Smooth muscle cell (in vitro differentiated cells): ENCODE data around the gene EFCAB8. TPM values are rescaled to one million over a fixed set of nuclear protein-coding genes. Genes with fewer than 3 reads are reported as not detected.

Source experiments
- DNase-seq: peaks from one replicate; lab custom pipeline; 2025; ENCODE audit not compliant: unreplicated experiment; lab: John Stamatoyannopoulos, UW
- H2AFZ ChIP-seq: fragments of 200-600 bp; sonication (generic); 2 replicates; pipeline ENCODE4 v1.6.0; 2016; ENCODE audit warnings: antibody characterized with exemption, low read depth, mild to moderate bottlenecking
- H3F3A ChIP-seq: fragments of 200-600 bp; sonication (generic); 2 replicates; pipeline ENCODE4 v1.6.0; 2017; ENCODE audit warnings: antibody characterized with exemption, low read depth
- H3K27ac ChIP-seq: fragments of 200-600 bp; sonication (generic); 2 replicates; pipeline ENCODE4 v1.5.1; 2016; ENCODE audit warnings: low read depth, mild to moderate bottlenecking
- H3K27me3 ChIP-seq: fragments of 200-600 bp; sonication (generic); 2 replicates; pipeline ENCODE4 v1.6.1; 2016; ENCODE audit warnings: low read depth, mild to moderate bottlenecking
- H3K36me3 ChIP-seq: fragments of 200-600 bp; sonication (generic); 2 replicates; pipeline ENCODE4 v1.5.1; 2016; ENCODE audit warnings: low read depth
- H3K4me1 ChIP-seq: fragments of 200-600 bp; sonication (generic); 2 replicates; pipeline ENCODE4 v1.5.1; 2016; ENCODE audit warnings: low read depth
- H3K4me2 ChIP-seq: fragments of 200-600 bp; sonication (generic); 2 replicates; pipeline ENCODE4 v1.6.0; 2016; ENCODE audit warnings: mild to moderate bottlenecking
- H3K4me3 ChIP-seq: fragments of 200-600 bp; sonication (generic); 2 replicates; pipeline ENCODE4 v1.5.1; 2016; ENCODE audit warnings: mild to moderate bottlenecking
- H3K79me2 ChIP-seq: fragments of 200-600 bp; sonication (generic); 2 replicates; pipeline ENCODE4 v1.6.0; 2016; ENCODE audit warnings: low read depth, mild to moderate bottlenecking
- H3K9ac ChIP-seq: fragments of 200-600 bp; sonication (generic); 2 replicates; pipeline ENCODE4 v1.6.0; 2016; ENCODE audit warnings: low read depth
- H3K9me3 ChIP-seq: fragments of 200-600 bp; sonication (generic); replicated peaks from 2 replicates; pipeline ENCODE4 v1.5.1; 2016; ENCODE audit warnings: low read depth
- H4K20me1 ChIP-seq: fragments of 200-600 bp; sonication (generic); 2 replicates; pipeline ENCODE4 v1.6.0; 2016; ENCODE audit warnings: low read depth
- WGBS: methylation state at CpG from one replicate; pipeline ENCODE4 v1.1.7; 2016; ENCODE audit warnings: low lambda C conversion rate; 5-methylcytosine and 5-hydroxymethylcytosine counted together
- polyA plus RNA-seq: library from polyadenylated mRNA; unstranded; fragments of >200 nt; fragmentation: Nextera tagmentation; extraction: Ambion mirVana; gene quantifications from 2 replicates; pipeline ENCODE4 v1.2.1, GENCODE V29; 2016
- total RNA-seq: library from RNA; depleted of rRNA; stranded (reverse); fragments of >200 nt; gene quantifications from 2 replicates; pipeline ENCODE4 v1.2.3, GENCODE V29; 2014
- TF ChIP-seq, protein P1 (sequence below): fragments of 200-600 bp; sonication (generic); IDR thresholded peaks from 2 replicates; pipeline ENCODE4 v1.5.1; 2017; ENCODE audit warnings: borderline replicate concordance, mild to moderate bottlenecking, antibody characterized with exemption; ENCODE audit not compliant: insufficient read depth, poor library complexity, severe bottlenecking

Gene EFCAB8
- total and polyA plus RNA-seq, 2 experiments from 2014 or later = 0.25 to 1.7 TPM

DNA sequence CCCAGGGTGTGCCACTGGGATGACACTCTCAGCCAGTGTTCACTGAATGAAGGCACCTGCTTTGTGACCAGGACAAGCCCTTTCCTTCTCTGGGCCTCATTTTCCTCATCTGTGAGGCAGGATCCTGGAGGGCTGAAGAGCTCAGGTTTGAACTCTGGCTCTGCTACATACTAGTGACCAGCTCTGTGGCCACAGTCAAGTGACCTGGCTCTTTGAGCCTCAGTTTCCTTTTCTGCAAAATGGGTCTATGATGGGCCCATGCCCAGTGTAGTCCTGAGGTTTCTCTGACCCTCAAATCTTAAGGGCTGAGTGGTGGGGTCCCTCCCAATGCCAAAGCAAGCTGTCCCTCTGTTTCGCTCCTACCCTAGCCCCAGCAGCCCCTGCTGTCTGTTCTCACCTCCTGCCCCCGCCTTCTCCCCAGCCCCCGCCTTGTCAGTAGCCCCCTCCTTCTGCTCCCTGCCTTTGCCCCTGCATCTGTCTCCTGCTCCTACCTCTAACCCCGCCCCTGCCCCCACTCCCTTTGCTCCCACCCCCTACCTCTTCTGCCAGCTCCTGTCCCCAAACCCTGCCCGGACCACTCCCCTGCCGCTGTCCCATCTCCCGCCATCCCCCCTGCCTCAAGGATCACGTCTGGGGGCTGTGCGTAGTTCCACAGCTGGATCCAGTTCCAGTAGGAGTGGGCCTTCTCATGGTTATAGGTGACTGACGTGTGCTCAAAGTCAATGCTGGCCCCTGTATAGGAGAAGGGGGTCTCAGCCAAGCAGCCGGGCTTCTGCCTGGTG lies 128.5 kb downstream of the EFCAB8 start:
- H3K4me1 ChIP-seq = no peaks in the 10 kb centered on the region
- H3K9me3 ChIP-seq = no peaks in the 10 kb centered on the region
- H3F3A ChIP-seq = no peaks in the 10 kb centered on the region
- TF ChIP-seq, protein P1, sequence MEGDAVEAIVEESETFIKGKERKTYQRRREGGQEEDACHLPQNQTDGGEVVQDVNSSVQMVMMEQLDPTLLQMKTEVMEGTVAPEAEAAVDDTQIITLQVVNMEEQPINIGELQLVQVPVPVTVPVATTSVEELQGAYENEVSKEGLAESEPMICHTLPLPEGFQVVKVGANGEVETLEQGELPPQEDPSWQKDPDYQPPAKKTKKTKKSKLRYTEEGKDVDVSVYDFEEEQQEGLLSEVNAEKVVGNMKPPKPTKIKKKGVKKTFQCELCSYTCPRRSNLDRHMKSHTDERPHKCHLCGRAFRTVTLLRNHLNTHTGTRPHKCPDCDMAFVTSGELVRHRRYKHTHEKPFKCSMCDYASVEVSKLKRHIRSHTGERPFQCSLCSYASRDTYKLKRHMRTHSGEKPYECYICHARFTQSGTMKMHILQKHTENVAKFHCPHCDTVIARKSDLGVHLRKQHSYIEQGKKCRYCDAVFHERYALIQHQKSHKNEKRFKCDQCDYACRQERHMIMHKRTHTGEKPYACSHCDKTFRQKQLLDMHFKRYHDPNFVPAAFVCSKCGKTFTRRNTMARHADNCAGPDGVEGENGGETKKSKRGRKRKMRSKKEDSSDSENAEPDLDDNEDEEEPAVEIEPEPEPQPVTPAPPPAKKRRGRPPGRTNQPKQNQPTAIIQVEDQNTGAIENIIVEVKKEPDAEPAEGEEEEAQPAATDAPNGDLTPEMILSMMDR = no peak
- H3K4me3 ChIP-seq = no peak overlapping the region
- no peaks in the 10 kb centered on the region for H3K27me3 ChIP-seq
- 92% methylated on average over 10 of the region's 11 CpGs for WGBS
- no peaks in the 10 kb centered on the region for H3K79me2 ChIP-seq
- no peak overlapping the region for H3K27ac ChIP-seq
- no peak overlapping the region for H3K9ac ChIP-seq
- H4K20me1 ChIP-seq = no peaks in the 10 kb centered on the region
- no peak for DNase-seq
- H3K36me3 ChIP-seq = no peaks in the 10 kb centered on the region
- H3K4me2 ChIP-seq = no peak overlapping the region
- no peak overlapping the region for H2AFZ ChIP-seq

DNA sequence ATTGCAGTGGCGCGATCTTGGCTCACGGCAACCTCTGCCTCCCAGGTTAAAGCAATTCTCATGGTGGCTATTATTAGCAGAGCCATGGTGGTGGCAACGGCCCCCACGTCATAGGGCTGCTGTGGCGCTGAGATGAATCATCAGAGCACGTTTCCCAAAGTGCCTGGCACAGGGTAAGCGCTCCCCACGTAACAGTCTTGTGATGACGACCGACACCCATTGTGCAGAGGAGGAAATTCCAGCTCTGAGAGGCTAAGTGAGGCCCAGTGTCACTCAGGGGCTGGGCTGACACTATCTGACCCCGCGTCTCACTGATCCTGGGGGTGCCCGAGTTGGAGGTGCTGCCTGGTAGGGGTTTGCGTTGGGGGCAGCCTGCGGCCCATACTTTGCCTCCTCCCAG lies 129.3 kb downstream of the EFCAB8 start:
- no peak overlapping the region for H2AFZ ChIP-seq
- H3K9me3 ChIP-seq = no peaks in the 10 kb centered on the region
- no peaks in the 10 kb centered on the region for H3K27me3 ChIP-seq
- H3K4me1 ChIP-seq = no peaks in the 10 kb centered on the region
- H3K79me2 ChIP-seq = no peaks in the 10 kb centered on the region
- TF ChIP-seq, protein P1 = no peak
- H3K4me2 ChIP-seq = no peak overlapping the region
- no peaks in the 10 kb centered on the region for H3K36me3 ChIP-seq
- no peaks in the 10 kb centered on the region for H4K20me1 ChIP-seq
- no peaks in the 10 kb centered on the region for H3F3A ChIP-seq
- no peak overlapping the region for H3K9ac ChIP-seq
- DNase-seq = no peak
- no peak overlapping the region for H3K27ac ChIP-seq
- H3K4me3 ChIP-seq = no peak overlapping the region
- WGBS = 89% methylated on average over 16 of the region's 16 CpGs

DNA sequence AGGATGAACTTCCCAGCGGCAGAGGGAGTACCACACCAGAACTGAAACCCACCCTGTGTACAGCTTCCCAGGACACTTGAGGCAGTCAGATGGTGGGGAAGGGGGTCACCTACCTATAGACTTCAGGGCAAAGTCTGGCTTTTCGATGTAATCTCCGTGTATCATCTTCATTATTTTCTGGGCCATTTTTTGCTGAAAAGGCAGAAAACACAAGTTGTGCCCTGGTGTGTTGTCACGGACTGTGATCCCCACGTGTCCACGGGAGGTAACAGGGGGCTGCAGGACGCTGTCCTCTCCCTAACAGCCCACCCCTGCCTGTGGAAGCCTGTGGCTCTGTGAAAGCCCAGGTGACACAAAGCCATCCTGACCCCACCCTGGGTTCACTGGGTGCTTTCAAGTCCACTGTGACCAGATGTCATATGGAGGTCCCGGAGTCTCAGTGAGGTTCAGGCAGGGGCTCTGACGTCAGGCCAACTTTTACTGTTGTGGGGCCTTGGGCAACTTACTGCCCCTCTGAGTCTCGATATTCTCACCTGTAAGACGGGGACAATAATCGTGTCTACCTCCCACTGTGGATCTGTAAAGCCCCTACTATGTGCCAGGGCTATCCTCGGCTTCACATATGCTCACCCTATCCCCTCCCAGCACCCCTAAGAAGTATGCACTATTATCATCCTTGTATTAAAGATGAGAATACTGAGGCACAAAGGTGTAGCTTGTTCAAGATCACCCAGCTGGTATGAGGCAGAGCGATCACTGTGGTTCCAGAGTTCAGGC lies 131.0 kb downstream of the EFCAB8 start:
- Histone ChIP-seq H3K4me2 (no peak overlapping the region), H3K27ac (no peak overlapping the region), H4K20me1 (no peaks in the 10 kb centered on the region), H3K9me3 (no peaks in the 10 kb centered on the region), H3K4me3 (no peak overlapping the region), H3K79me2 (no peaks in the 10 kb centered on the region), H3K27me3 (no peaks in the 10 kb centered on the region), H3K36me3 (no peaks in the 10 kb centered on the region), H3K4me1 (no peaks in the 10 kb centered on the region), H3K9ac (no peak overlapping the region), H2AFZ (no peak overlapping the region), H3F3A (no peaks in the 10 kb centered on the region)
- no peak for DNase-seq
- 91% methylated on average over 14 of the region's 14 CpGs for WGBS
- TF ChIP-seq, protein P1 = no peak
